ENCODE data around the gene MAN2A2.

Gene MAN2A2

DNA sequence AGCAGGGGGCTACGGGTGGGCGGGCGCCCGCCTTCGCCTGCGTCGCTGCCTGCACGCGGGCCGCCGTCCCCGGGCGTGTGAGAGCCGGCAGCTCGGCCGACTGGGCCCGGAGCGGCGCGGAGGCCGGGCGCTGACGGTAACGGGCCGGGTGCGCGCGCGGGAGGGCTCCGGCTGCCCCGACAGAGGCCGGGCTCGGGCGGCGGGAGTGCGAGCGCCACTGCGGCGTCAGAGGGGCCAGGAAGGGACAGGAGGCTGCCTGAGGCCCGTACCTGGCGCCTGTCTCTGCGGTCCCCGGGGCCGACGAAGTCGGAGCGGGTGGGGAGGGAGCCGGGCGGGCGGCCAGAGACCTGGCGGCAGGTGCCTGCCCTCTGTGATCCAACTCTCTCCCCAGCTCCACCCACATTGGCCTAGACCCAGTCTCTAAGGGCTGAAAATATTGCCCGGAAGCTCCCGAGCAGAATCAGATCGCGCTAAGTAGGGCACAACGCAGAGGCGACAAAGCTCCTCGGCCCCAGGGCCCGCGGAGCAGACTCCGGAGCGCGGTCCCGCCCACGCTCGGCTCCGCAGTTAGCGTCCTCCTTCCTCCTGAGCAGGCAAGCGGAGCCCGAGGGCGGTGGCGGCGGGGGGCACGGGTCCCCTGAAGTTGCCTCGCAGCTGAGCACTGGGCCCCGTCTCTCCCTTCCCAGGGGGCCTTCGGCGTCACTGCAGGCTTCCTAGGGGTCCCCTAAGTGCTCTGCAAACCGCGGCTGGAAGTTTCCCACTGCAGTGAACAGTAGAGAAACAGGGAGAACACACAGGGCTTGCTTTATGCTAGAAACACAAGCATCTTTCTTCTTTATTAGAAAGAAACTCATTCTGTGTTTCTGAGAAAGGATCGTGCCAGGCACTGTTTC is at the start of gene MAN2A2:
TSS of gene MAN2A2 (plus strand) at position 463 of the 893 bp plus-strand sequence. CDS start 906 bp downstream, outside the sequence.
- peak; percentile 59 for DNase-seq

DNA sequence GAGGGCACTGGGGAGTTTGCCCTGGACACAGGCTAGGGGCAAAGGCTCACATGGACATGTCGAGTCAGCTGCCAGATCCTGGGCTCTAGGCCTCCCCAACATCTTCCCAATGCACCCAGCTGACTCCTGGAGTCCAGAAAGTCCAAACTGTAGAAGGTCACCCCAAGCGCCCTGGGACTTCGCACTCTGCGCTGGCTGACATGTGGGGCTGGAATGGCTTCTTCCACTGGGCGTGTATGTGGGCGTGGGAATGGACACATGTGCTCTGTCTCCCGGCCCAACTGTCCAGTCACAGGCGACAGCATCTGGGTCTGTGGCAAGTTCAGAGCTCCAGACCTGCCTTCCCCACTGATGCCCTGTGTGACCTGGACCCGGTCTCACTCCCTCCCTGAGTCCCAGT is 48.0 kb upstream of the MAN2A2 start:
- no peak for DNase-seq

DNA sequence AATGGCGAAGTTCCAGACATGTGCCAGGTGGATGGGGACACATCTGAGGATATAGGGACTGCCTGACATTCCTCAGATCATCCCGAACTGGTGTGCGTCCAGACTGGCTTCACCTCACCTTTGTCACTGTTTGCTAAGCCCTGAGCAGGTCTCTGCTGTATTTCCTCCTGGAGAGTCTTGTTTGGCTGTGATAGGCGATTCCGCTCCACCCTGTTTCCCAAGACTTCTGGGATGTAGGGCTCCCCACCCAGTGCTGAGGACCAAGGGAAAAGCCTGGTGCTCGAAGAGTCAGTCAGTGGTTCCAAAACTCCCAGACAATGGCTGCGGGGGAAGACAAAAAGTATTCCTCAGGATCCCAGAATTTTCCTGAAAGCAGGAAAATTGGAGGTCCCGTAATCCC is 45.8 kb upstream of the MAN2A2 start:
- no peak for DNase-seq

DNA sequence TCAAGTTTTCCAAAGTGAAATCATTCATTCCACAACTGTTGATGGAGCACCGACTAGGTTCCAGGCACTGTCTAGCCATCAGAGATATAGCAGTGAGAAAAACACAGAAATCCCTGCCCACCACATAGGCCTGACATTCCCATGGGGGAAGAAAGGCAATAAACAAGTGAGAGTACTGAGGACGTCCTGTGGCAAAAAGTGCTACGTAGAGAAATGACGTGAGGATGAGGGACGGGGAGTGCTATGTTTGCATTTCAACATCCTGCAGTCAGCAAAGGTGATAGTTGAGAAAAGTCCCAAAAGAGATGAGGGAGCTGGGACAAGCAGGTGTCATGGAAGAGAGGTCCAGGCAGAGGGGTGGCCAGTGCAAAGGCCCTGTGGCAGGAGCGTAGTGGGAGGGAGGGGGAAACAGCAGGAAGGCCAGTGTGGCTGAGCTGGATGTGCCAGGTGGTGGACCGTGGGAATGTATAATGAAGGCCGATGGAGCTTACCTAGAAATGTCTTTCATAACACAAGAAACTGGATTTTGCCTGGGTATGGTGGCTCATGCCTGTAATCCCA is 45.1 kb upstream of the MAN2A2 start:
- no peak for DNase-seq

DNA sequence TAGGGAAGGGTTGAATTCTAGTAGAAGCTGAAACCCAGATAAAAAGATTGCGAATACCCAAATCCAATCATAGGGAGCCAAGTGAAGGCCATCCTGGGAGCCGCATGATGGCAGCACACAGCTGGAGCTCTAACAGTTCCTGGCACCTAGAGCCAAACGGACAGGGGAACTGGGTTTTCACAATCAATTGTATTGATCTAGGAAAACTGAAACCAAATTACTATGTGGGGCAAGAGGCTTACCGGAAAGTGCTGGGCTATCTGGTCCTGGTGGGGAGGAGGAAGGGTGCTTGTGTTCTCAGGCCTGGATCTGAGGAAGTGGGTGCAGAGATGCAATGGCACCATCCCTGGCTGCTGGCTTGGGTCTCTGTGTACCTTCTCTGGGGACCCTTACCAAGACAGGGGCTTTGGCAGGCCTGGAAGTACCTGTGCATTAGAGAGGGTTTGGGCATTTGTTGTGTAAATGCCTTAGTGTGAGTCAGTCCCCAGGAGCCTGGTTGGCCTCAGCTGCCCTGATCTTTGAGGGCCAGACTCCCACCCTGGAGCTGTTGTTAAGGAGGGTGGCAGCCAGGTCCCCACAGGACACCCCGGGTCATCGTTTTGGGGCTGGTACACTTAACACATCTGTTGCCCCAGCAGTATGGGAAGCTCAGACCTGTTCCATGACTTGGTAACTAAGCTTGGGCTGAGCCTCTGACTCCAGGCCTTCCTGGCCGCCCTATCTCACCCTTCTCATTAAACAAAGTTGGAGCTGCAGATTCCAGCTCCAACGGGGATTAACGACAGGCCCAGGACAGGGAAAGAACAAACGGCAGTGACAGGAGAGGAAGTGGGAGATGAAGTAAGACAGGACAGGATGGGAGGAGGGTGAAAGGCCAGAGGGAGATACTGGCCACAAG is 43.6 kb upstream of the MAN2A2 start:
- no peak for DNase-seq

DNA sequence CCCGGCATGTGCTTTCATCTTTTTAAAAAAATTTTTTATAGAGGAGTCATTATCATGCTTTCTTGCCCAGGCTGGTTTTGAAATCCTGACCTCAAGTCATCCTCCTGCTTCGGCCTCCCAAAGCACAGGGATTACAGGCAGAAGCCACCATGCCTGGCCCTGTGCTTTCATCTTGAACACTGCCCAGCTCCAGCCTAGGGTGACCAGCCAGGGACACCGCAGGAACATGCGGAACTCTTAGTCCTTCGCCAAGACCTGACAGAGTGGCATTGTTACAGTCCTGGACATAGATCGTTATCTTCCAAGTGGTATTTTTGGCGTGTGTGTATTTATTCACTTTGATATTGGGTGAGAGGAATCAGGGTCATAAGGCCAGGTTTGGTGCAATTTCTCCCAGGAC is 42.7 kb upstream of the MAN2A2 start:
- no peak for DNase-seq

DNA sequence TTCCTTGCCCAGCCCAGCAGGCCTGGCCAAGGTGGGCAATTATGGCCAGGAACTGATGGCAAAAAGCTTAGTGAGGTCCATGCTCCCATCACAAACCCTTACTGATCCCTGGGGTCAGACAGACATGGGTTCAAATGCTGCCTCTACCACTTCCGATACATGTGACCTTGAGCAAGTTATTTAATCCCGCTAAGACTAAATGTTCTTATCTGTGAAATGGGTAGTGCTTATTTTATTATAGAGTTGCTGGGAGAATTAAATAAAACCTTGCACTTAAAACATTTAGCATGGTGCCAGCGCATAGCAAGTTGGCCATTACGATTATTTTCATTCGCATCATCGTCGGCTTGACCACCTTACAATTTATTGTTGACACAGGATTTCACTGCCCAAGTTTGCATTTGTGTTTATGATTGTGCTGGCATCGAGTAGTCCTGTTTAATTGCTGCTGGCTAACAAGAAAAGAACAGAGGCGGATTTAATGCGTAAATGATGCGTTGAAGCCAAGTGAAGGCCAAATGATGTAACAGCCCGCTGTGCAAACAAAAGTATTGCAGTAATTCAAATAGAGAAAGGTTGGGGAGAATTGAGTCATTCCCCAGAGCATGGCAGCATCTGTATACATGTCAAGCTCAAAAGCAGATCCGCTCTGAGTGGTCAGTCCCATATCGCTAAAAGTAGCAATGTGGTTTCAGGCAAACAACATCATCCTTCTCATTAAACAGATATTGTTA is 42.0 kb upstream of the MAN2A2 start:
- no peak for DNase-seq

DNA sequence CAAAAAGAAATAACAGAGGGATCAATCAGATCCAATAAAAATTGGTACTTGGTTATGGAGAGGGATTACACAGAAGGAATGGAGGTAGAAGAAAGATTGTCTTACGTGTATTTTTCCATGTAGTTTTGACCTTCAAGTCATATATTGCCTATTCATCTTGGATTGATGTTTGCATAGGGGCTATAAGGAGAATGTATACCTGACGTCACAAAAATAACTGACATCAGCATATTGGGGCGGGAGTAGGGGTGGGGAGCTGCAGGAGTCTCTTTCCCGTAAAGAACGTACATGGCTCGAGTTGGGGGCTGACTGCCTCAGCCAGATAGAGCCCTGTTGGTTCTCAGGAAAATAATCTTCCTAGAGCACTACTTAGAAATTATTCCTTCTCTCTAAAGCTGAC is 40.6 kb upstream of the MAN2A2 start:
- no peak for DNase-seq

DNA sequence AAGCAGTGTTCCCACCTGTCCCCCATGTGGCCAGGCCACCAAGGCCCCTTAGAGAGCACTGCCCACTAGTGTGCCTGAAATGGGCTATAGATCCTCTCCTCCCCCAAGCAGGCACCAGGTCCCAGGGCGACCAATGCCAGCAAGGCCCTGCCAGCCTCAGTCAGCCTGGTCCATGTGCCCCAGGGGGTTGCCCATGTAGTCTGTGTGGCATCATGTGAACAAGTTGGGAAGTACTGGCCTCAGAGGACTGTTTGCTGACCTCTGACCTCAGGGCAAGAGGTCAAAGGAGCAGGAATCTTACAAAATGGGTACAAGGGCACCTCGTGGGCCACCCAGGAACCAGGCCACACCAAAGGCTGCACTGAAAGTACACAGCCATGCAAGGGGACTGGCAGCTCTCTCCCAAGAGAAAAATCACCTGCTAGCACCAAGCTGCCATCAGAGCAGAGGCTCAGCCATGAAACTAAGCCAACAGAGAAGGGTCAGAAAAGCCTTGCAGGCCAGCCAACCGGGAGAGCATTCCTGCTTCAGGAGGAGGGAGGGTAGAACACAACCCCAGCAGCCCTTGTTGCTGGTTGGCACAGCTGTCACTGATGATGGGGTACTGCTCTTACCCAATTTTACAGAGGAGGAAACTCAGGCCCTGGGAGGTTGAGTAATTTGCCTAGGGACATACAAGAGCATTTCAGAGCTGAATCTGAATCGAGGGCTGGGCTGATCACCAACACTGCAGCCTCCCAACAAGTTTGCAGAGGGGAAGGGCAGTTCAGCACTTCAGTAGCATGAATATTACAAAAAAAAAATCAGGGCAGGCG is 39.9 kb upstream of the MAN2A2 start:
- peak; percentile 53 for DNase-seq

DNA sequence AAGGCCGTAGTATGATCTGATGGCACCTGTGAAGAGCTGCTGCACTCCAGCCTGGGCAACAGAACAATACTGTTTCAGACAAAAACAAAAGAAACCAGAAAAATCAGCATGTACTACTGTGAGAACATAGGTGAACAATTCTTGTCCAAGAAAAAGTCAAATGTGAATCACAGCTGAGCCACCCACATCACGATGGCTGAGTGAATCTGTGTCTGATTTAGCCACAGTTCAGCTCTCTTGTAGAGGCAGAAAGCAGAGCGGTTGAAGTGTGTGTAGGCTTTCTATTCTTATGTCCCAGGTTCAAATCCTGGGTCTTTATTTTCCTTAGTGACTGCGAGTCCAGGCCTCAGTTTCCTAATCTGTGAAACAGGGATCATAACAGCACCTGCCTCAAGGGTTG is 39.1 kb upstream of the MAN2A2 start:
- DNase-seq, result no peak

DNA sequence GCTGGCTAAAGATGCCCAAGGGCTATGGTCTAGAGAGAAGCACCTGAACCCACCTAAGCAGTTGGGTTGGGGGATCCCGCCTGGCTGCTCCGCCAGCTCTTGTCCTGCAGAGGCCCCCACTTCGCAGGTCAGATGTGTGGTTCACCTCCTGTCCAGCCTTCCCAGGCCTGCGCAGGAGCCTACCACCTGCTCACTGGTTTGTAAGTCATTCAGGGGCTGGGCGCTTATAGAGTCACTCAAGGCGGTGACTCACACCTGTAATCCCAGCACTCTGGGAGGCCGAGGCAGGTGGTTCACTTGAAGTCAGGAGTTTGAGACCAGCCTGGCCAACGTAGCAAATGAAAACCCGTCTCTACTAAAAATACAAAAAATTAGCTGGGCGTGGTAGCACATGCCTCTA is 38.6 kb upstream of the MAN2A2 start:
- no peak for DNase-seq

DNA sequence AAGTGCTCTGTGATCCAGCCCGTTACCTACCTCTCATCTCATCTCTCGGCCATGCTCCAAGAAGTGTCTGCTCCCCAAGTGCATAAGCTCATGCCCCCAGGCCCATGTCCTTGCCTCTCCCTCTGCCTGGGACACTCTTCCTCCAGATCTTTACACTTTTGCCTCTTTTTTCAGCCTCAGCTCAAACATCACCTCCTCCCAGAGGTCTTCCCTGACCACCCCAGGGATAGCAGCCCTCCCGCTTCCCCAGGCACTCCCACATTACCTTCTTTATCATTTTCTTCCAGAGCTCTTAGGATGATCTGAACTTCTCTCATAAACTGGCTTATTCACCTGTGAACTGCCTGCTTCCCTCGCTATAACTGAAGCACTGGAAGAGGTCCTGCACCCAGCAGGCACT is 37.4 kb upstream of the MAN2A2 start:
- DNase-seq, result no peak

DNA sequence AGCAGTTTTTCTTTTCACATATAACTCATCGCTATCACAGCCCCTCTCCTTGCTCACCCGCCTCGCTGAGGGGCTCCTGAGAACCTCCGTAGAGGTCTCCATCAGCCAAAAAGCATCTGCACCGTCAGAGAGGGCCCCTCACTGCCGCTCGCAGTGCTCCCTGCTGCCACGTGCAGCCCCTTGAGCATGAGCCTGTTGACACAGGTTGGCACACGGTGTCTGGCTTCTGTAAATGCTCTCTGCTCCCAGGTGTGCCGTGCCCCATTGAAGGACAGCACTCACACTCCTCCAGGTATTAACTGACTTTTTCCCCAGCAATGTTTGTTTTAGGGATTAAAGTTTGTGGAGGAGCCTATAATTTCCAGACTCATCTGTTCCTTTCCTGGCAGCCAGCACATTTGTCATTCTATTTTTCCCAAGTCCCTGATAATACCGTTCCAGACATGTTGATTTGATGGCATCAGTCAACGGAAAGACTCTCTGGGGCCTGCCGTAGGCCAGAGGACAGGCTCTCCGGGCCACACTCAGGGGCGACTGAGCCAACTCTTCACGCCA is 36.9 kb upstream of the MAN2A2 start:
- no peak for DNase-seq

DNA sequence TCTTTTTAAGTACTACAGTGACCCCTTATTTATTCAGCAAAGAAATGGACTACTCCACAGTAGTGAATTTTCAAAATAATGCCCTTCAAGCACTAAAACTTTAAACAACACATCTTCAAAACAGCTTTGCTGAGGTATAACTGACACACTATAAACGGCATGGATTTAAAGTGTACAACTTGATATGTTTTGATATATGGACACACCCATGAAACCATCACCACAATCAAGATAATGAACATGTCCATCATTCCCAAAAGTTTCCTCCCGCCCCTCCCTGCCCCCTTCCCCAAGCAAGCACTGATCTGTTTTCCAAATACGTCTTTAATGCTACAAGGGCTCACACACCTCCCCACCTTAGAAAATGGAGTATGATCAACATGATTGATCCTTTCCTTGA is 36.3 kb upstream of the MAN2A2 start:
- no peak for DNase-seq

DNA sequence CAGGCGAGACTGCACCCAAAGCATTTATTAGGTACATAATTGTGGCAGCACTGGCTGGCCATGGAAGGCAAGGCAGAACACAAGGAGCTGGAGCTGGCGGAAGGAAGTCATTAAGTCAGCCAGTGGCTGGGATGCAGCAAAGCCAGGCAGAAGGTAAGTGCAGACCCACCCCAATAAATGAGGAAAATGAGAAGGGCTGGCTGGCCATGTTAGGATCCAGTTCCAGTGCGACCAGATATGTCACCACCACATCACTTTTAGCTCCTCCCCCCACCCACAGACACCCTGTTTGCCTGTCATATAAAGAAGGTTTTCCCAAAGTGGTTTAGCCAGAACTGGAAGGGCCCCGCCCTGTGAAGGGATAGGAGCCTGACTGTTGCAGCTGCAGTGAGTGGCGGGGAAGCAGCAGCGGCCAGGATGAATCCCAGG is 34.8 kb upstream of the MAN2A2 start, which contains the start of gene FURIN:
TSS of gene FURIN (plus strand) at position 328 of the 429 bp plus-strand sequence. CDS start 7,153 bp downstream, outside the sequence.
- DNase-seq, result no peak

DNA sequence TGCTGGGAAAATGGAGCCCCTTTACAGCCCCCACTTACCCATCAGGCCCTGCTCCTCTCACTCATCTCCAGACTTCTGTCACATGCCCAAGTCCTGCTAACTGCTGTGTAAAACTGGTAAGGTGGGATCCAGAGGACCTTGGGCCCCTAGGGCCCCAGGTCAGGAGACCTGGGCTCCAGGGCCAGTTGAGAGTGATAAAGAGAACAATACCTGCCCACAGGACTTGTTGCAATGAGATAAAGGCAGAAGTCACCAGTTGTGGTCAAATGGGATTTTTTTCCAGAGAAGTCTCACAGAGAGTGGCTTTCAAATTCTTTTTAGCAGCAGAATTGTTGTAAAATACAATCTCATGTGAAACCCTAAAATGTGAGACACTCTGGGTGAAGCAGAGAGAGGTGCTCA is 34.0 kb upstream of the MAN2A2 start:
- no peak for DNase-seq

DNA sequence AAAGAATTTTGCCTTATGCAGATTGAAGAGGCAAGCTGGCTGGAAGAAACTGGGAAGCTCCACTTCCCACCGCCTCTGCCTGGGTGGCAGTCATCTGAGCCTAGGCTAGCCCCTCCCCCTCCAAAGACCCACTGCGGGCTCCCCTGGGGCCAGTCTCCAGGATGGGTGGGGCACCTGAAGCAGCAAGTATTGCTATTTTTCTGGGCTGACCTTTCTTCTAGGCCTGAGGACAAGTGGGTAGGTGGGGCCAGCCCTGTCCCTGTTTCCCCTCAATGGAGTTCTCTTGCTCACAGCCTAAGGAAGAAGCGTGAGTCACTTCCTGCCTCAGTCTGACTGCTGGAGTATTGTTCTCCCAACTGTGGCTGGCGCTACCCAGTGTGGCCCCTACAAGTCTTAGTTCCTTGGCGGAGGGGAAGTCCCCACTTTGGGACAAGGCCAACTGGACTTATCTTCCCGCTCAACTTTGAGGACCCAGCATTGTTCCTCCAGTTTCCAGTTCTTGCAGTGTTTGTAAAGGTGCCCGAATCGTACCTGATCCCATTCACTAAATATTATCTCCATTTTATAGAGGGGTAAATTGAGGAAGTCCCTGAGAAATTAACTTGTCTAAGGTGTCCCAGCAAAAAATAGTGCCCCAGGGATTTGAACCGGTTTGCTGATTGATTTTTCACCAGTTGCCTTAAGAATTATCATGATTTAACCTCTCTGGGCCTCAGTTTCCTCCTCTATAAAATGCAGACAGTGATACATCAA is 33.3 kb upstream of the MAN2A2 start:
- DNase-seq, result peak; percentile 70

DNA sequence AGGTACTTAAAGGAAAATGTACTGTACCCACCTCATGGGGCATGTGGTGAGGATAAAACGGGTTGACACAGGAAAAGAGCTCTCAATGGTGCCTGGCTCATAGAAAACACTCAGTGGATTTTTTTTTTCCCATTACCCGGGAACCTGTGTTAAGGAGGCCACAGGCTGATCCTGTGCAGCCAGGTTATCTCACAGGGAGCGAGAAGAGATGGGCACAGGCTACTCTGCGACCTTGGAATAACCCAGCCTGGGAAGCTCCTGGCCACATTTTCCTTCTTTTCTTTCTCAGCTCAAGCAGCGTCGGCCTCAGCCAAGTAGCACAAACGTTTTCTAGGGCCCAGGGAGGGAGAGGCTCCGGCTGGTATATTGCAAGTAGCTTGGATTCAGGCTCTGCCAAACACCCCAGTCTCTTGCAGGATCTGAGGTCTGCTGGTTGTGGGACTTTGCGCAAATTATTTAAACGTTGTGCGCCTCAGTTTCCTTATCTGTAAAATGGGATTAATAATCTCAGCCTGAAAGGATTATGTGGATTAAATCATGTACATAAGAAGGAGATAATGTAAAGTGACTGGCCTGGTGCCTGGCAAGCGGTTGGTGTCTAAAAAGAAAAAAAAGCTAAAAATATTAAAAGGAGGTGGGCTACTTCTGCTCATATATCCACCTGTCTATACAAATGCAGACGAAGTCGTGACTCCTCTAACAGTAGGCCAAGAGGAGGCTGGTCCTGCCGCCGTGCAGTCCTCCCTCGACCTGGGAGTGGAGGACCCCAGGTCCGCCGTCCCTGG is 32.6 kb upstream of the MAN2A2 start:
- DNase-seq, result no peak

DNA sequence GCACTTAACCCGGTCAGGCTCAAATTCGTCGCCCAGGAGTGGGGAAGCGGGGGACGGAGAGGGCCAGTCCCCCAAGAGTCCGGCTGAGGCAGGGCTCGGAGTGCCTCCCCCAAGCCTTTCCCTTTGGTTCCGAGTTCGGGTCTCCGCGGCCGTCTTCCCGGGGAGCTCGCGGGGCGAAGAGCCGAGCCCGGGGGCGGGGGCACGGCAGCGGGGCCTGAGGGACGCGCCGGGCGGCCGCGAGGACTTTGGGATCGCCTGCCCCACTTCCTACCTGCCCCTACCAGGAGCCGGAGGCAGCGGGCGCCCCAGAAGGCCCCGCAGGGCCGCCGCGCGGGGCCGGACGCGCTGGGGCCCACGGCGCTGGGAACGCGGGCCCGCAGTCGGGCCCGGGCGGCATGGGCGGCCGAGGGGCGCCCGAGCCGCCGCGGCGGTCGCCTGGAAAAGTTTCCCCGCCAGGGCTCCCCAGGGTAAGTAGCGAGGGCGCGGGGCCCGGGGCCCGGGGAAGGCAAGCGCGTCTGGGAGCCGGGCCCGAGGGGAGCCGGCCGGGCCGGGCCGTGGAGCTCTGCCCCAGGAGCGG is 31.9 kb upstream of the MAN2A2 start:
- DNase-seq, result no peak

All from CD4-positive, alpha-beta T cell treated with Interleukin-15 for 1 hour (primary cell).